GM12873 (cell line): Measurements from ENCODE around the gene NIM1K.

ENCODE experiments used
- TF ChIP-seq, protein P1 (sequence below): IDR thresholded peaks from 2 replicates; pipeline ENCODE4 v1.5.1; 2012; ENCODE audit warnings: low read depth, mild to moderate bottlenecking, moderate library complexity, low read length, control low read depth; ENCODE audit not compliant: insufficient read depth; ENCODE audit errors: missing control alignments

Gene NIM1K

DNA sequence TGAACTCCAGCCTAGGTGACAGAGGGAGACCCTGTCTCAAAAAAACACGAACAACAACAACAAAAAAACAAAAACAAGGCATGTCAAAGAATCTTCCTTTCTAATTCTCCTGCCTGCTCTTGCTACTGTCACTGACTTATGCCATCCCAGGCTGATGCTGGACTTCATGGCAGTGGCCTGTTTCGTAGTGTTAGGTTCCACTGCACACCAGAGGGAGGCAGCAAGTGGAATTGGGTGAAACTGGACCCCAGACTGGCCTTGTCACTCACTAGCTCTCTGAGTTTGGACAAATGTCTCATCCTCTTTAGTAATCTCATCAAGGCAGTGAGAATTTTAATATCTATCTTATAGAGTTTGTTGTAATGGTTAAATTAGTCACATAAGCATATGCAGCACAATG is 12.9 kb downstream of the NIM1K start:
- TF ChIP-seq, protein P1, sequence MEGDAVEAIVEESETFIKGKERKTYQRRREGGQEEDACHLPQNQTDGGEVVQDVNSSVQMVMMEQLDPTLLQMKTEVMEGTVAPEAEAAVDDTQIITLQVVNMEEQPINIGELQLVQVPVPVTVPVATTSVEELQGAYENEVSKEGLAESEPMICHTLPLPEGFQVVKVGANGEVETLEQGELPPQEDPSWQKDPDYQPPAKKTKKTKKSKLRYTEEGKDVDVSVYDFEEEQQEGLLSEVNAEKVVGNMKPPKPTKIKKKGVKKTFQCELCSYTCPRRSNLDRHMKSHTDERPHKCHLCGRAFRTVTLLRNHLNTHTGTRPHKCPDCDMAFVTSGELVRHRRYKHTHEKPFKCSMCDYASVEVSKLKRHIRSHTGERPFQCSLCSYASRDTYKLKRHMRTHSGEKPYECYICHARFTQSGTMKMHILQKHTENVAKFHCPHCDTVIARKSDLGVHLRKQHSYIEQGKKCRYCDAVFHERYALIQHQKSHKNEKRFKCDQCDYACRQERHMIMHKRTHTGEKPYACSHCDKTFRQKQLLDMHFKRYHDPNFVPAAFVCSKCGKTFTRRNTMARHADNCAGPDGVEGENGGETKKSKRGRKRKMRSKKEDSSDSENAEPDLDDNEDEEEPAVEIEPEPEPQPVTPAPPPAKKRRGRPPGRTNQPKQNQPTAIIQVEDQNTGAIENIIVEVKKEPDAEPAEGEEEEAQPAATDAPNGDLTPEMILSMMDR, result no peak

DNA sequence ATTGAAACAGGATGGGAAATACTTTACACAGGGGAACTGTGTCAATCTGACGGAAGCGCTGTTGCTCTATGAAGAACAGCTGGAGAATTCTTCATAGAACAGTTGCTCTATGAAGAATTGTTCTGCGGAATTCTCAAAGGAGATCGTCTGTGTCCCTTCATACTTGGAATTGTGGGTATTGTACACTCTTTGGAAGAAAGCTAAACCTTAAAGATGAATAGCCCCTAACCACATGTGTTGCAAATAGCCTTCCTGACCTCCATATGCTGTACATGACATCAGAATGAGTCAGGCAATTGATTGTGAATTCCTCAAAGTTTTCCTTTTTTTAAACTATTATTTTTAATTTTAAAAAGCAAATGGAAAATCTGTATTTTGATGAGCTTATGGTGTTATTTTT is 15.6 kb downstream of the NIM1K start:
- TF ChIP-seq, protein P1, result no peak

DNA sequence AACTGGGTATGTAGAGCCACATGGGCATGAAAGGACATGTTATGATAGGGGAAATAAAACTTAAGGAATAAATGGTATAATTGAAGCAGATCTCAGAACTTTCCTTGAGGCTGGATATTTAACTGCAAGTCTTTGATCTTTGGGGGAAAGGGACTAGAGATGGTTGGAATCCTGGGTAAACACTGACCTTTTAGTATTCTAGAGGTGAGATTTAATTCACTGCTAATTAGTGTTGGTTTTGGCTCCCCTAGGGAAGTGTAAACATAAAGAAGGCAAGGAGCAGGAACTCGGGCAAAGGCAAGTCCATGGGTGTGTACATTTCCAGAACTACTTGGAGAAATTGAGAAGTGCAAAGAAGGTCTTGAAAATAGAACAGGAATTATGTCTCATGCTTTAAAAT is 16.6 kb downstream of the NIM1K start:
- TF ChIP-seq, protein P1, result no peak

DNA sequence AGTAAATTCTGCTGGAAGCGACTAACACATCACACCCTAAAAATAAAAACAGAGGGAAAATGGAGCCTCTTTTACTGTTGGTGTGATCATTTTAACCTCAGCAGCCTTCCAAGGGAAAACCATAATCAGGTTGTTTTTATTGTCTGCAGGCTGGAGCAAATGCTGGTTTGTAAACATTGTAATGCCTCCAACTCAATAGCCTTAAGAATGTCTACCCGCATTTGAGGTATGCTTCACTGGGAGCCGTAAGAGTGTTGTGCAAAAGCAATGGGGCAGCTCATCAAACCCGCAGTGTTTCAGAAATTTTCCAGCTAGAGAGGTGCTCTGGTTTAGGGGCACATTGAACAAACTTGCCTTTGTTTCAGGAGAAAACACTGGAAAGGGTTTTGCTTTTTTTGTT is 17.0 kb downstream of the NIM1K start:
- TF ChIP-seq, protein P1, result no peak

DNA sequence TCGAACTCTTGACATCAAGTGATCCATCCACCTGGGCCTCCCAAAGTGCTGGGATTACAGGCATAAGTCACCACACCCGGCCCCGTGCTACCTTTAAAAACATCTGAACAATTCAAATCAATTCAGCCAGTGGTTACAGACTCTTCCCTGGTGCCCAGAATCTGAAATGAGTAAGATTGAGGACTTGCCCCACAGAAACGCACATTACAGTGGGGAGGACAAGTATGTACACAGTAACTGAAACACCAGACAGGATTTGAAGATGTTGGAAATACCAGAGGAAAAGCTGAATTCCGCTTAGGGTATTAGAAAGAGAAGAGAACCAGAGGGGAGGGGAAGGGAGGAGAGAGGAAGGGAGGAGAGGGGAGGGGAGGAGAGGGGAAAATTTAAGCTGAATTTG is 17.8 kb downstream of the NIM1K start:
- TF ChIP-seq, protein P1, result no peak

DNA sequence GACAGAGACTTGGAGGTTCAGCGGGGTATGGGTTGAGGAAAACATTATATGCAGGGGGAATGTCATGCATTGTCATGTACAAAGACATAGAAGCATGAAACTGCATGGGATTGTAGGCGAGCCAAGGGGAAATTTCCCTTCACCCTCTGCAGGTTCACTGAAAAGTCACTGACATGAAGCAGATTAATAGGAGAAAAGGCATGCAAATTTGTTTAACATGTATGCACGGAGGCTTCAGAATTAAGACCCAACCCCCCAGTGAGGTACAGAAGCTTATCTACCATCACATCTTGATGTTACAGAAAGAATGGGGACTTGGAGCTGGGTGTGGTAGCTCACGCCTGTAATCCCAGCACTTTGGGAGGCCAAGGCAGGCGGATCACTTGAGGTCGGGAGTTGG is 18.5 kb downstream of the NIM1K start:
- TF ChIP-seq, protein P1, result no peak

DNA sequence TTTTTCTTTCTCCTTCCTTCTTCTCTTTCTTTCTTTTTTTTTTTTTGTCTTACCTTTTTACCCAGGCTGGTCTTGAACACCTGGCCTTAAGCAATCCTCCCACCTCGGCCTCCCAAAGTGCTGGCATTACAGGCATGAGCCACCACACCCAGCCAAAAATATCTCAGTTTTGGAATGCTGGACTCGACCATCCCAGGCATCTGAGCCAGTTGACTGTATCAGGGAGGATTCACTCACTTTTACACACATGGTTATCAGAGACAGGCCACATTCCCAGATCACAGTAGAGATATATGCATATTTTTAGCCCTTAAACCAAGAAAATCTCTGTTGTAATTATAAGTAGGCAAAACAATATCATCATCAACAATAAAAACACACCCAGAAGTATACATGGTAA is 21.9 kb downstream of the NIM1K start:
- TF ChIP-seq, protein P1, result no peak

DNA sequence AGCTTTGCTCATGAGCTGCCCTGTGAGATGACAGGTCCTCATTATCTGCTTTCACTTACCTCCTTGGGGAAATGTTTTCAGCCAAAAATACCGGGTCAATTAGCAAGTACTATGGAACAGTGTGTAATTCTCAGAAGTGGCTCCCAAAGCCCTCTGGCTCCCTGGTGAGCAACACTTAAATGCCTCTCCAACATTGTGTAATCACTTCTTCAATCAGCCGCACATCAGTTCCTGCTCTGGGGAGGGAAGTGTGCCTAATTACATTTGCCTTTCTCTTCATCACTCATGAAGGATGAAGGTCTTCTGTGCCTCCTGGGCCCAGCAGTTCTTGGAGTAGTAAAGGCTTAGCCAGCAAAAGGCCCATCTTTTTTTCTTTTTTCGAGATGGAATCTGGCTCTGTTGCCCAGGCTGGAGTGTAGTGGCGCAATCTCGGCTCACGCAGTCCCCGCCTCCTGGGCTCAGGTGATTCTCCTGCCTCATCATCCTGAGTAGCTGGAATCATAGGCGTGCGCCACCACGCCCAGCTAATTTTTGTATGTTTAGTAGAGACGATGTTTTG is 23.1 kb downstream of the NIM1K start:
- TF ChIP-seq, protein P1, result no peak
